ENCODE measurements around the gene CYFIP2.
"Not testable (repeated sequence)": the region's sequence is repeated elsewhere in the genome, so short reads cannot be mapped to it uniquely, and the experiment has no call there.

CYFIP2 gene

DNA sequence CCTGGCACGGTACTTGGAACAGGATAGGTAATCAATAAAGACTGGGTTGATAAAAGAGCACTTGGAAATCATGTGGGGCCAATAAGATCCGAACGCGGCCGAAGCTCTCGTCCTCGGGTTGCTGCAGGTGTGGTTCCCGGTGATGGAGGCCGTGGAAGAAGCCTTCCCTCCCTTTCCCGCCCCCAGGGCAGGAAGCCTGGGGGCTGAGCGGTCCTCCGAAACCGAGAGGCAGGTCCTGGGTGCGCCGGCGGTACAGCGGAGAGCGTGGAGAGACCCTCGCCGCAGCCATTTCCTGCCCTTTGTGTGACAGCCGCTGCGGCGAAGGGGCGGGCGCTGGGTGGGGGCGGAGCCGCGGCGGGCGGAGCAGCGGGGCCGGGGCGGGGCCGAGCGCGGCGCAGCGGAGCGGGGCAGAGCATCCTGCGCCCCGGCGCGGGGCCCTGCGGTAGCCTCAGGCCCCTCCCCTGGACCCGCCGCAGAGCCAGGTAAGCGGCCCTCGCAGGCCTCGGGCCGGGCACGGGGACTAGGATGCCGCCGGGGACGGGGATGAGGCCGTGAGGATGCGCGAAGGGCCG is at the start of gene CYFIP2:
Gene CYFIP2, plus strand, starts transcription at position 410 of the 572 bp plus-strand sequence. CDS start 19,239 bp downstream, outside the sequence.
- in situ Hi-C loops (cut with HindIII; ENCODE audit: low sequenced_read_pairs): loop anchor here (5.0 to 10.0 kb wide), 3 partner anchors 38 to 131 kb away; no protein-coding TSS in a partner anchor

DNA sequence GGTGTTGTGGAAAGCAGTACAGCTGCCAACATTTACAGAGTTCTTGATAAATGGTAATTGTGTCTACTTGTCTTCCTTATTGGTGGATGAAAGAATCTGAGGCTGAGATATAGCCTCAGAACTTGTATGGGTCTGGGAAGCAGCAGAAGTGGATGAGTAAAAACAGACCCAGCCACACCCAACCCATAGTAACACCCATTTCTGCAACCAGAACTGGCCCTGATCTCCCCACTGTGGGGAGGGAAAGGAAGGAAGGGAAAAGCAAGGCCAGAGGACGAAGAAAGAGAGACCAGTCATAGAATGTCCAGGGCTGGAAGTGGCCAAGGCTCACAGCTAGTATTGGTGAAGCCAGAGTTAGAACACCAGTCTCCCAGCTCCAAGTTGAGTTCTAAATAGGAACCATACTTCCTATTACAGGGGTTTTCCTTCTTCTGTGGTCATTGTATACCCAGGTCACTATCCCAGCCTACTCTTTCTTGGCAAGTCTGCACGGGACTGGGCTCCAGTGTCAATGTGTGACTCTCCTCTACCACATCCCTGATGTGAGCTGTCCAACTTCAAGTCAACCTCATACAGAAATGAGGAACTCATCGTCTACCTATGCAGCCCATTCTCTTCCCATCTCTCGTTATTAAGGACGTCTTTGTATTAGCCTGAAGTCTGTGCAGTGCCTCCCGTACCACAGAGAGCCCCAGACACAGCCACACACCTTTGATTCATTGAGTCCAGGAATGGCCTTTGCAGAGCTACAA is 49.4 kb upstream of the CYFIP2 start:
- in situ Hi-C loops (cut with HindIII; ENCODE audit: low sequenced_read_pairs): loop anchor here (25.0 kb wide), 1 partner anchor 104 kb away; the partner anchor contains the start of gene HAVCR2

DNA sequence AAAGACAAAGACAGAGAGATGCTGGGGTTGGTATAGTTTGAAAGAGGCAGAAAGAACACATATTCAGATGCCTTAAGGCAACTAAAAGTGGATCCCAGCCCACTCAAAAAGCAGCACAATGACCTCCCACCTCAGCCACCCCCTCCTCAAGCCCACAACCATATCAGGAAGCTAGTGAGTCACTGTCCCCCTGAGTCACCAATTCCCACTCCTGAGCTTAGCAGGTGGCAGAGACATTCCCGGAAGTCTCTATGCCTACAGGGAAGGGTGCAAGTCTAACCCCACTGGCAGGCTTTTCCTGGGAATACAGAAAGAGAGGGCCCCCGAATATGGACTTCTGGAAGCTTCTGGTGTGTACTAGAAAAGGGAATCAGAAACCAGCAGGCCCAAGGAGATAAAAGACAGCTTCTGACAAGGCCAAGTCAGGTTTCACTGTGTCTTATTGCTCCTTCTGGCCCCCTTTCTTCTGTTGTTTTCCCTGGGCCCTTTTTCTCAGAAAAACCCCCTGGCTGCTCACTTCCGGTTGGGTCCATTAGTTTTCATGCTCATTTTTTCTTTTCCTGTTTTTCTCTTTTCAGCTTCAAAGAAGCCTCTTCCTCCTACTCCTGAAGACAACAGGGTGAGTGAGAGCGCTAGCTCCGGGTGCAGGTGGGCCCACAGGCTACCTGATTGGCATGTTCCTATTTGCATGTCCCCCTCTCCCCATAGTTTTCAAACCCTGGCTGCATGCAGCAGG is 48.5 kb upstream of the CYFIP2 start:
- in situ Hi-C loops (cut with HindIII; ENCODE audit: low sequenced_read_pairs): loop anchor here (25.0 kb wide), 1 partner anchor 105 kb away; the partner anchor contains the start of gene HAVCR2

DNA sequence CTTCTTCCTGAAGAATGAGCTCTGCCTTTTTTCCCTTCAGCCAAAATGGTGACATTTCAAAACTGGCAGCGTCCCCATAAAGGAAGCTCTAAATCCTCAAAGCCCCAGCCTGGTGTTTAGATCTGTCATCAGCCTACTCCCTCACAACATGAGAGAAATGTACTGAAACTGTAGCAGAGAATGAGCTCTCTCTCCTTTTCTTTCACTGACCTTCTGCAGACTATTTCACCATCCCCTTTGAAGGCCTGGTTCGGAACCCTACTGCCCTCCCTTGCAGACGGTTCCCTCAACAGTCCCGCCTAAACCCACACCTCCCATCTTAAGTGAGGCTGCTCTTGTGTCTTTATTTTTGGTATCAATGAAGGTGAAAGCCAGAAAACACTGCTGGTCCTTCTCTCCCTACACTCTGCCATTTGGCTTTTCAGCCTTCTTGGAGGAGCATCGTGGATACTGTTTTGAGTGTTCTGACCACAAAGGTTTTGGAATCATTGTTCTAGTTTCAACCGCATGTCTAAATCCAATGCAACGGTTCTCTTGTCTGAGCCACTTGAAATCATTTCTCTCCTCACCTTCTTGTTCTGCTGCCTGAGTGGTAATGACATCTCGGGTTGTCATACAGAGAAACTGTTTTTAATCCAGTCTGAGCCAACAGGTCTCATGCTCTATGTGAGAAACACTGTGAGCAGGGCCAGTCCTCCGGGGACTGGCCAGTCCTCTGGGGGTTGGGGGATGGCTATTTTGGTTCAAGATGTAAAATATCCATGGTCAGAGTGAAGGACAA is 46.2 kb upstream of the CYFIP2 start:
- in situ Hi-C loops (cut with HindIII; ENCODE audit: low sequenced_read_pairs): loop anchor here (25.0 kb wide), 1 partner anchor 107 kb away; the partner anchor contains the start of gene HAVCR2

DNA sequence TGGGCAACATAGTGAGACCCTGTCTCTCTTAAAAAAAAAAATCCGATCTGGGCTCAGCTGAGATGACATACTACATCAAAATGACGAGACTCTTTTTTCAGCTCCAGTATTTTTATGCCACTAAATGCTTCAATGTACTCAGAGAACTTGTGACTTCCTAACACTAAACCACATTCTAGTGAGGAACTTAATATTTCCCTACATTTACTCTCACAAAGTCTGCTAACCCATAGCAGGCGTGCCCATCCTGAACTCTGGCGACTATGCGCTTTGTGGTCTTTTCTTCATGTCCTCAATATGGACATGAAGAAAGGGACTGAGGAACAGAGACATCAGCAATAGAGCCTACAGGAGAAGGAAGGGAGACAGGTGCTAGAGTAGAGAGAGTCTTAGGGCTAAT is 44.0 kb upstream of the CYFIP2 start:
- in situ Hi-C loops (cut with HindIII; ENCODE audit: low sequenced_read_pairs): loop anchor here (25.0 kb wide), 1 partner anchor 110 kb away; the partner anchor contains the start of gene HAVCR2

DNA sequence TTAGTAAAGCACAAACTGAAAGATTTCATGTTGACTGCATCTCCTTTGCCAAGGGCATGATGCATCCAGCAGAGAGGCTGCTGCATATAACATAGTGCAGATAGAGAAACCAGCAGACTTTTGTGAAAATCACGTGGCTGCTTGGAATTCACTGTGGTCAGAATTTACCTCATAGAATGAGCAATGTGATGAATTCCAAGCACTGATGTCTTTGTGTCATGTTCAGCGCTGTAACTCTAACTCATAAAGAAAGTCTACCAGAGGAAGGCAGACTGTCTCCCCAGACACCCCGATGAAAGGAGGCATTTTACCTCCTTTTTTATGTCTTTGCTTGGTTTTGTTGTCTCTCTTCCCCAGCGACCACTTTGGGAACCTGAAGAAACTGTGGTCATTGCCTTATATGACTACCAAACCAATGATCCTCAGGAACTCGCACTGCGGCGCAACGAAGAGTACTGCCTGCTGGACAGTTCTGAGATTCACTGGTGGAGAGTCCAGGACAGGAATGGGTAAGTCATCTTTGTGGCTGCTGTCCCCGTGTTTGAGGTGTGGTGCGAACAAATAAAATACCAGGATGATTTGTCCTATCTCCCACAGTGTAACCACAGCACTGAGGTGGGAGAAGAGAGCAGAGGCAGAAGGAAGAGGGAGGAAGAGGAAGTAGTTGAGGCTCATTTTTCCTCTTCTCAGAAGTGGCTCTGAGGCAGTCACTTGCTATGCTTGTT is 43.3 kb upstream of the CYFIP2 start:
- in situ Hi-C loops (cut with HindIII; ENCODE audit: low sequenced_read_pairs): loop anchor here (25.0 kb wide), 1 partner anchor 110 kb away; the partner anchor contains the start of gene HAVCR2

DNA sequence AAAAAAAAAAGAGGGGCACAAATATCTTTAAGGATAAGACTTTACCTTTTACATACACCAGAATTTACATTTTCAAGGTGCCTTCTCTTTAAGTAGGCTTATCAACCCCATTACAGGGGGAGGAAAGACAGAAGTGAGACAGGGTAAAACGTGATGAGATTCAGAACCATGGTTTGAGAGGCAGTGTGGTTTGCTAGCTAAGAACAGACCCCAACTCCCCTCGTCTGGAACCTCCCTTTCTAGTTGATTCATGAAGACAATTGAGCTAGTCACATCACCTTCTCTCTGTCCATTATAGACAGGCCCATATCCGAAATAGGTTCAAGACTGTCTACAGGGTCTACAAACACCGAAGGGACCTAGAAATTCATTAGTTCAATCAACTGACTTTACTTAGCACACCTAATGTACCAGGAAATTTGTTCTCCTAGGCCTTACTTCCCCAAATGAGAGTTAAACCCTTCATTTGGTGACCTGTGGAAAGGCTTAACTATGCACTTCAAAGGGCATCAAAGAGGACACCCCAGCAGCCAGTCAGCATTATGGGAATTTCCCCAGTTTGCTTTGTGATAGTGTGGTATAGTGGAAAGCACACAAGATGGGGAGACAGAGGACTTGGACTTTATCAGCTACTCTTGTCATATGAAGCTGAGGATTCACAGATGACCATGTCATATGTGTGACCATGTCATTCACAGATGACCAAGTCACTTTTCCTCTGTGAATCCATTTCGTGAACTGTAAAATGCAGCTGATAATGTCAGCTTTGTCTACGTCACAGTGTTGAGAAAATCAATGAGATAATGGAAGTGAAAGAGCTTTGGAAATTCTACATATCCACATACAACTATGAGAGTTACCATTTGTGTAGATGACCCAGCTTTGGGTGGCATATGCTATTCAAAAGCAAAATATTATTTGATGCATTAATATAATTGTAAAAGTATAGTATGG is 40.2 kb upstream of the CYFIP2 start:
- in situ Hi-C loops (cut with HindIII; ENCODE audit: low sequenced_read_pairs): loop anchor here (5.0 kb wide), 1 partner anchor 42 kb away; the partner anchor contains the start of gene CYFIP2

DNA sequence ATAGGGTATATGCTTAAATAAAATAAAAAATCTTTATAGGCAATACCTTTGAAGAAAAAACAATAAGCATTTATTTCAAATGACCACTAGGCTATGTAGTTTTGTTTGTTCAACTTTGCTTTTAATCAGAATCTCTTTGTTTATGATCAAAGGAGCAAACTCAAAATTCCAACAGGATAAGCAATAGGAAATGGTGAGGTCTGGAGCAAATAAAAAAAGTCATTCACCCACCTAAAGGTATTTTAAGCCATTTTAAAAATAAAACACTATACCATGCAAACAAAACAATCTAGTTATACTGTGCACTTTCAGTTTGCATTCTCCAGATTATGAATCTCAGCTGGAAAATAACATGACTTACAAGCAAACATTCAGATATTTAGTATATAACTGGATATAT is 35.3 kb upstream of the CYFIP2 start:
- in situ Hi-C loops (cut with HindIII; ENCODE audit: low sequenced_read_pairs): no loop called here

DNA sequence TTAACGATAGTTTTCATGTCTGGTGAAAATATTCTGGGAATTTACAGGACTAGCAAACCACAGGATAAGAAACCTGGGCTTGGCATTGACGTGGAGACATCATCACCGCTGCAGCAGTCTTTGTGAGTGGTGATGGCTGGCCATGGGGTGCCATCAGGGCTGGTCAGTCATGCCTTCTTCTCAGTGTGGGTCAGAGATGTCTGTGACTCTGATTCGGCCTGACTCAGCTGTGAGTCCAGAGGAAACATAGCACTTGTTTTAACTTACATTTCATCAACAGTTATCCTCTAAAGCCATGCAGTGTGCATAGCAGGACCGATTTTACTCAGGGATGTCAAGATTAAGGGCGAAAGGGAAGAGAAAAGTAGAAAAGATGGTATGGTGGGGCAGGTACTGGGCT is 33.2 kb upstream of the CYFIP2 start:
- in situ Hi-C loops (cut with HindIII; ENCODE audit: low sequenced_read_pairs): no loop called here

DNA sequence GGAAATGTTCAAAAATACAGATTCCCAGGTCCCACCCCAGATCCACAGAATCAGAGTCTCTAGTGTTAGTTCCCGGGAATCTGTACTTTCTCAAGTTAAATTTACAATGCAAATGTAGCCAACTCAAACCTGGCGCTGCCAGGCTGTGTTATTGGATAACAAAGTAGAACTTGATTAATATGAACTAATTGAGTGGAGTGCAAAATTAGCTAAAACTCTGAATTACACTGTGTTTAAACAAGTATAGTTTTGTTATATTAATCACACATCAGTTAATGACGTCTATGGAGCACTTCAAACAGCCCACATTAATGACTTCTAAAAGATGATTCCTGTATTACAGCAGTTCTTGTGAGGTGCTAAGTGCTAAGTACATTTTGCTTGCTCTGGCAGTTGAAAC is 32.4 kb upstream of the CYFIP2 start:
- in situ Hi-C loops (cut with HindIII; ENCODE audit: low sequenced_read_pairs): no loop called here

DNA sequence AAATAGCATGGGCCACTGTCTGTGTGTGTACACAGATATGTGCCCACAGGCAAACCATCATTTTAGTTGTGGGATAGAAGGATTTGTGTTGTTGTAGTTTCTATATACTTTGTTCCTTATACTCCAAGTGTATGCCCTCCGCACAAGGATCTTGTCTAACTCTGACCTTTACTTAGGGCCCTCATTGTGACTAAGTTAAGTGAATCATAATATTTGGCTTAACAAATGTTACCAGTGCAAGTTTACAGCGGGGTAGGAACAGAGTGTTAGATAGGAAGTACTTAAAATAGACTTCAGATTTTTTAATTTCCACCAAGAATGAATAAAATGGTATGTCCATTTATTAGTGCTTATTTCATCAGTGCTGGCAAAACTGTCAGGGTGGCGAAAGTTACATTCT is 29.5 kb upstream of the CYFIP2 start:
- in situ Hi-C loops (cut with HindIII; ENCODE audit: low sequenced_read_pairs): no loop called here

DNA sequence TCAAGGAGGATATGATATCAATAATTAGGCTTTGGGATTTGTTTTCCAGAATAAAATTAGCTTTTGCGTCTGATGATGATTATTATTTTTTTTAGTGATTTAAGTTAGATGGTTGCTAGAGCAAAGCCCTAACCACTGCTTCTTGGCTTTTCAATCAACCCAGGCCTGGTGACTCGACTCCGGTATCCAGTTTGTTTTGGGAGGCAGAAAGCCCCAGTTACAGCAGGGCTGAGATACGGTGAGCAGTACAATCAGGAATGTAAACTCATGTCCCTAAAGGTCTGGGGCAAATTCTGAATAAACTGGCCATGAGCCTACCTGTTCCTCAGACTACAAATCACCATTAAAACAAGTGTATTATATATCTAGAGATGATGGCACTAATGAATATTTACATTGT is 24.4 kb upstream of the CYFIP2 start:
- in situ Hi-C loops (cut with HindIII; ENCODE audit: low sequenced_read_pairs): no loop called here

DNA sequence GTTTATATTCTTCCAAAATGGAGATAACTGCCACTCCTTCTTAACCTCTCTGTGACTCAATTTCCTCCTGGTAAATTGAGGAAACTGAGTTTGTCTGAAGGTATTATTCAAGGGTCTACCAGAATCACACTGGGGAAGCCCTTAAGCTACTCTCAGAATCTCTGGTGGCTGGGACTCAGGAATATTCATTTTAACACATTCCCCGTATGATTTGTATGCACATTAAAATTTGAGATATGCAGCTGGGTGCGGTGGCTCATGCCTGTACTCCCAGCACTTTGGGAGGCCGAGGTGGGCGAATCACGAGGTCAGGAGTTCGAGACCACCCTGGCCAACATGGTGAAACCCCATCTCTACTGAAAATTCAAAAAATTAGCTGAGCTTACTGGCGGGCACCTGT is 21.2 kb upstream of the CYFIP2 start:
- in situ Hi-C loops (cut with HindIII; ENCODE audit: low sequenced_read_pairs): not testable (repeated sequence)

DNA sequence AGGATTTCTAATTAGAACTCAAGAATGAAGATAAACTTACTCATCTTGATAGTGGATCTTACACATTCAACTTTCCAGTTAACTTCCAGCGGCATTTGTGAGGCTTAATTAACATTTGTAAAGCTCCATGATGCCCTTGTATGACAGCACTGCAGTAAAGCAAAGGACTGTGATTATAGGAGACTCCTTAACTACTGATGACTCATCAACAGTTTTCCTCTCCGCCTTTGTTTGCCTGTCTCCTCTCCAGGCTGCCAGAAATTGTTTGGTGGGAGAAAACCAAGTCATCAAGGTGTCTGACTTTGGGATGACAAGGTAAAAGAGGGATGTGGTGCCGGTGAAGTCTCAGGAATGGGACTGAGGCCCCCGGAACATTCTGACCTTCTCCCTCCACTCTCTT is 20.4 kb upstream of the CYFIP2 start:
- in situ Hi-C loops (cut with HindIII; ENCODE audit: low sequenced_read_pairs): no loop called here

DNA sequence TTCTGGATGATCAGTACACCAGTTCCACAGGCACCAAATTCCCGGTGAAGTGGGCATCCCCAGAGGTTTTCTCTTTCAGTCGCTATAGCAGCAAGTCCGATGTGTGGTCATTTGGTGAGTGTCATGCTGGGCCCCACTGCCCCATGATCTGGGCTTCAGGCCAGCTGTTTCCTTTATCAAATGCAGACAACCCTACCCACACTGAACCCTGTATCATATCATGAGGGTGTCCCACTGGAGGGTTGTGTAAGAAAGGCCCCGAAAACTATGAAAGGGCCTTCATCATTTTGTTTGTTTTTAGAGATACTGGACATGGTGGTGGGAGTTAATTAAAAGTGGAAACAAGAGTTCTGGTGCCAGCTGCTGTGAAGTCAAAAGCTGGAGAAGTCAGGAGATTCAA is 20.0 kb upstream of the CYFIP2 start:
- in situ Hi-C loops (cut with HindIII; ENCODE audit: low sequenced_read_pairs): no loop called here

DNA sequence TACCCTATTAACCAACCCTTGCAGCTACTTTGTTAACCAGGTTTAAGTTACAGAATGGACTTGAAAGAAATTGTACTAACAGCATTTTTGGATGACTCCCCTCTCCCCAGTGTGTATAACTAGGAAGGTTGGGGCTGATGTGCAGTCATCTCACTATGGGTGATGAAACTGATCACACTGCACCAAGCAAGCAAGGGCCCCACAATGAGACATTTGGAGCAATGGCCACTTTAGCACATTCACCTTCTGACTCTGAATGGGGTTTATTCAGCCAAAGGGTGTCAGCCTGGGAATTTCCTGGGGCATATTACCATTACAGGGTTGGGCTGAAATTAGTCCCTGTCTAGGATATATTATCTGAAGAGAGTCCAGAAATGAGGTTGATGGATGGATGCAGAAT is 18.7 kb upstream of the CYFIP2 start:
- in situ Hi-C loops (cut with HindIII; ENCODE audit: low sequenced_read_pairs): no loop called here

DNA sequence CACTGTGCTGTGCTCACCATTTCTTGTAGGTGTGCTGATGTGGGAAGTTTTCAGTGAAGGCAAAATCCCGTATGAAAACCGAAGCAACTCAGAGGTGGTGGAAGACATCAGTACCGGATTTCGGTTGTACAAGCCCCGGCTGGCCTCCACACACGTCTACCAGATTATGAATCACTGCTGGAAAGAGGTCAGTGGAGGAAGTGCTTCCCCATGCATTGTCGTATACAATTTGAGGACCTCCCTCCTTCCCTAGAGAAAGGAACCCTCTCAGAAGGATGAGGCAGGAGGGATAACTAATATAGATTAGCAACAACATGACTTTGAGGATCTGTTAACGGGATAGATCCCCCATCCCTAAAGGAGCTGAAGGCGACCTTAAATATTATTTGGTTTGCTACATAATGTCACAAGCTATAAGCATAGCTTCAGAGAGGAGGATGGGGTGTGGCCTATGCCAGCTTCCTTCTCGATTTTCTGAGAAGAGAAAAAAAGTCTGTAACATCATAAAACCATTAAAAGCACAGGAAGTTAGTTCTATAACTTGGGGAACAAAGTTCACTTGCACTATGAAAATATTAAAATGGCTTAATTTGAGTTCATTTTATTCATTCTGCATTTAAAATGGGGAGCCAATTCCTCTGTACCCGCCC is 17.0 kb upstream of the CYFIP2 start:
- in situ Hi-C loops (cut with HindIII; ENCODE audit: low sequenced_read_pairs): no loop called here

DNA sequence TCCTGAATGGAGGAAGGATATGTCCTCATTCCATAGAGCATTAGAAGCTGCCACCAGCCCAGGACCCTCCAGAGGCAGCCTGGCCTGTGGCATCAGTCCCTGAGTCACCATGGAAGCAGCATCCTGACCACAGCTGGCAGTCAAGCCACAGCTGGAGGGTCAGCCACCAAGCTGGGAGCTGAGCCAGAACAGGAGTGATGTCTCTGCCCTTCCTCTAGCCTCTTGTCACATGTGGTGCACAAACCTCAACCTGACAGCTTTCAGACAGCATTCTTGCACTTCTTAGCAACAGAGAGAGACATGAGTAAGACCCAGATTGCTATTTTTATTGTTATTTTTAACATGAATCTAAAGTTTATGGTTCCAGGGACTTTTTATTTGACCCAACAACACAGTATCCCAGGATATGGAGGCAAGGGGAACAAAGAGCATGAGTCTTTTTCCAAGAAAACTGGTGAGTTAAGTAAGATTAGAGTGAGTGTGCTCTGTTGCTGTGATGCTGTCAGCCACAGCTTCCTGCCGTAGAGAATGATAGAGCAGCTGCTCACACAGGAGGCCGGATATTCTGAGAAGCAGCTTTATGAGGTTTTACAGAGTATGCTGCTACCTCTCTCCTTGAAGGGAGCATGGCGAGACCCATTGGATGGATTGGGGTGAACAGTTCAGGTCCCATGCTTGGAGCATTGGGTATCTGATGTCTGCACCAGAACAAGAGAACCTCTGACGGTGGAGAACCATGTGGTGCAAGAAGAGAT is 13.0 kb upstream of the CYFIP2 start:
- in situ Hi-C loops (cut with HindIII; ENCODE audit: low sequenced_read_pairs): no loop called here
